Dedifferentiated amniotic fluid mesenchymal stem cell (primary cell): ENCODE data around the gene MED26.
A peak's percentile ranks its signal among the peaks of the same experiment; 100 is the strongest.

Experiments used
- DNase-seq: peaks from one replicate; pipeline ENCODE4 v3.0.0-alpha.2; 2016; ENCODE audit errors: extremely low spot score

The MED26 gene

GRCh38 chr19:16649734-16650133 lies 21.7 kb upstream of the MED26 start:
- no peak for DNase-seq

GRCh38 chr19:16645140-16645539 lies 17.1 kb upstream of the MED26 start:
- DNase-seq: no peak

GRCh38 chr19:16641695-16642094 lies 13.7 kb upstream of the MED26 start:
- no peak for DNase-seq

GRCh38 chr19:16640951-16641350 lies 12.9 kb upstream of the MED26 start:
- no peak for DNase-seq

GRCh38 chr19:16638666-16639065 lies 10.7 kb upstream of the MED26 start:
- no peak for DNase-seq

- DNase-seq: no peak
Observed at GRCh38 chr19:16637535-16637934, 9.5 kb upstream of the MED26 start.

GRCh38 chr19:16631465-16631864 lies 3.5 kb upstream of the MED26 start:
- DNase-seq: no peak

GRCh38 chr19:16628984-16629691 lies 1.1 kb upstream of the MED26 start:
- peak; percentile 20 for DNase-seq

GRCh38 chr19:16627928-16628182 lies 149 bp downstream of the MED26 start:
- no peak for DNase-seq

GRCh38 chr19:16627193-16627927 lies 644 bp downstream of the MED26 start:
- DNase-seq: no peak

- DNase-seq: no peak
Observed at GRCh38 chr19:16626796-16627192, 1.2 kb downstream of the MED26 start.

- no peak for DNase-seq
Observed at GRCh38 chr19:16625163-16625958, 2.6 kb downstream of the MED26 start.

GRCh38 chr19:16624236-16624635 lies 3.8 kb downstream of the MED26 start:
- no peak for DNase-seq

- no peak for DNase-seq
Observed at GRCh38 chr19:16623576-16623975, 4.4 kb downstream of the MED26 start.

- no peak for DNase-seq
Observed at GRCh38 chr19:16623066-16623465, 4.9 kb downstream of the MED26 start.

- no peak for DNase-seq
Observed at GRCh38 chr19:16621165-16621800, 6.7 kb downstream of the MED26 start.

- no peak for DNase-seq
Observed at GRCh38 chr19:16620584-16620983, 7.4 kb downstream of the MED26 start.

GRCh38 chr19:16620018-16620417 lies 8.0 kb downstream of the MED26 start:
- DNase-seq: no peak

- no peak for DNase-seq
Observed at GRCh38 chr19:16619457-16619856, 8.5 kb downstream of the MED26 start.

GRCh38 chr19:16618248-16618647 lies 9.8 kb downstream of the MED26 start:
- no peak for DNase-seq

GRCh38 chr19:16615808-16616207 lies 12.2 kb downstream of the MED26 start:
- no peak for DNase-seq

- no peak for DNase-seq
Observed at GRCh38 chr19:16614941-16615340, 13.1 kb downstream of the MED26 start.
